HUES6 (cell line): ENCODE results near the gene ADCY1.

Experiments
- H3K27ac ChIP-seq: 2 replicates; pipeline ENCODE4 v1.7.0; 2013; ENCODE audit warnings: low read depth, mild to moderate bottlenecking, low read length, inconsistent platforms
- H3K27me3 ChIP-seq: 2 replicates; pipeline ENCODE4 v1.6.1; 2013; ENCODE audit warnings: low read length; ENCODE audit not compliant: control insufficient read depth, insufficient read depth
- H3K36me3 ChIP-seq: 2 replicates; pipeline ENCODE4 v1.6.1; 2013; ENCODE audit warnings: low read length; ENCODE audit not compliant: control insufficient read depth, insufficient read depth
- H3K4me1 ChIP-seq: 2 replicates; pipeline ENCODE4 v1.6.1; 2013; ENCODE audit warnings: low read length; ENCODE audit not compliant: control insufficient read depth, insufficient read depth
- H3K4me3 ChIP-seq: 2 replicates; pipeline ENCODE4 v1.5.1; 2013; ENCODE audit warnings: low read depth, low read length
- H3K9ac ChIP-seq: one replicate; pipeline ENCODE4 v1.6.1; 2013; ENCODE audit warnings: mild to moderate bottlenecking, low read length
- H3K9me3 ChIP-seq: 2 replicates; pipeline ENCODE4 v1.6.1; 2013; ENCODE audit warnings: low read depth, low read length; ENCODE audit not compliant: control insufficient read depth, insufficient read depth

Gene ADCY1

DNA sequence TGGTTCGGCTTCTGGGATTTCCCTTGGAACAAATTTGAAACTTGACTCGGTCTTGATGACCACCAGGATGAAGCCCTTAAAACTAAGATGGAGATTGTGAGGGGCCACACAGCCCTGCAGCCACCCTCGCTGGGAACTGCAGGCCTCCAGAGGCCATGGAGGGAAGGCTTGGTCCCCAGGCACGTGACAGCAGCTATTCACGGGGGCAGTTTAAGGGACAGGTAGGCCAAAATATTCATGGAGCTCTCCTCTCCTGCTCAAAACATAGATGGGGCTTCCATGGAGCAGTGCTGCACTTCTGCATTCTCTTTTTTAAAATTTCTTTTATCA is 137.0 kb downstream of the ADCY1 start:
- Histone ChIP-seq H3K27me3 (no peaks in the 10 kb centered on the region), H3K27ac (no peak overlapping the region), H3K36me3 (peaks cover 6% of the 10 kb centered on the region; the same call in 1 of the 2 replicates), H3K4me3 (no peak overlapping the region), H3K4me1 (no peaks in the 10 kb centered on the region), H3K9me3 (no peaks in the 10 kb centered on the region), H3K9ac (no peak overlapping the region)

GRCh38 chr7:45712057-45712689 is 138.0 kb downstream of the ADCY1 start:
- H3K27ac ChIP-seq = no peak overlapping the region
- no peaks in the 10 kb centered on the region for H3K4me1 ChIP-seq
- no peak overlapping the region for H3K4me3 ChIP-seq
- peaks cover 6% of the 10 kb centered on the region; the same call in 1 of the 2 replicates for H3K36me3 ChIP-seq
- no peak overlapping the region for H3K9ac ChIP-seq
- H3K9me3 ChIP-seq = no peaks in the 10 kb centered on the region
- no peaks in the 10 kb centered on the region for H3K27me3 ChIP-seq

GRCh38 chr7:45712872-45713668 is 138.9 kb downstream of the ADCY1 start:
- H3K27me3 ChIP-seq = no peaks in the 10 kb centered on the region
- no peak overlapping the region for H3K9ac ChIP-seq
- no peaks in the 10 kb centered on the region for H3K9me3 ChIP-seq
- no peak overlapping the region for H3K27ac ChIP-seq
- peaks cover 6% of the 10 kb centered on the region; the same call in 1 of the 2 replicates for H3K36me3 ChIP-seq
- no peak overlapping the region for H3K4me3 ChIP-seq
- no peaks in the 10 kb centered on the region for H3K4me1 ChIP-seq

- H3K9me3 ChIP-seq = no peaks in the 10 kb centered on the region
- no peak overlapping the region for H3K27ac ChIP-seq
- peaks cover 6% of the 10 kb centered on the region; the same call in 1 of the 2 replicates for H3K36me3 ChIP-seq
- no peak overlapping the region for H3K4me3 ChIP-seq
- no peaks in the 10 kb centered on the region for H3K4me1 ChIP-seq
- no peaks in the 10 kb centered on the region for H3K27me3 ChIP-seq
- H3K9ac ChIP-seq = no peak overlapping the region
Observed at GRCh38 chr7:45713669-45714520, 139.7 kb downstream of the ADCY1 start.

DNA sequence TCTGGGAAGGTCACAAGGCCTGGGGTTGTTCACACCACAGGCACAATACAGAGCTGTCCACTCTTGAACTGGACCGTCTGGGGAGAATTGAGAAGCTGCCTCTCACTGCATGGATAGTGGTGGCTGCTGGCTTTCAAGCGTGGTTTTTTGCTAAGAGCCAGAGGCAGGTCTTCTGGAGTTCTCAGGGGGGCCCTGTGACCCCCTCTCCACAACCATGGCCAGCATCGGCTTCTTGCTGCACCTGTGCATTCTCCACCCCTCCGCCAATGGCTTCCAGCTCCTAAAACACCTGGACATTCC is 140.3 kb downstream of the ADCY1 start:
- Histone ChIP-seq H3K9me3 (no peaks in the 10 kb centered on the region), H3K36me3 (peaks cover 6% of the 10 kb centered on the region; the same call in 1 of the 2 replicates), H3K4me3 (no peak overlapping the region), H3K27ac (no peak overlapping the region), H3K27me3 (no peaks in the 10 kb centered on the region), H3K4me1 (no peaks in the 10 kb centered on the region), H3K9ac (no peak overlapping the region)

GRCh38 chr7:45715471-45716352 is 141.5 kb downstream of the ADCY1 start:
- H3K36me3 ChIP-seq = peaks cover 6% of the 10 kb centered on the region; the same call in 1 of the 2 replicates
- H3K9ac ChIP-seq = no peak overlapping the region
- no peak overlapping the region for H3K4me3 ChIP-seq
- H3K4me1 ChIP-seq = no peaks in the 10 kb centered on the region
- H3K9me3 ChIP-seq = no peaks in the 10 kb centered on the region
- H3K27me3 ChIP-seq = no peaks in the 10 kb centered on the region
- H3K27ac ChIP-seq = no peak overlapping the region

DNA sequence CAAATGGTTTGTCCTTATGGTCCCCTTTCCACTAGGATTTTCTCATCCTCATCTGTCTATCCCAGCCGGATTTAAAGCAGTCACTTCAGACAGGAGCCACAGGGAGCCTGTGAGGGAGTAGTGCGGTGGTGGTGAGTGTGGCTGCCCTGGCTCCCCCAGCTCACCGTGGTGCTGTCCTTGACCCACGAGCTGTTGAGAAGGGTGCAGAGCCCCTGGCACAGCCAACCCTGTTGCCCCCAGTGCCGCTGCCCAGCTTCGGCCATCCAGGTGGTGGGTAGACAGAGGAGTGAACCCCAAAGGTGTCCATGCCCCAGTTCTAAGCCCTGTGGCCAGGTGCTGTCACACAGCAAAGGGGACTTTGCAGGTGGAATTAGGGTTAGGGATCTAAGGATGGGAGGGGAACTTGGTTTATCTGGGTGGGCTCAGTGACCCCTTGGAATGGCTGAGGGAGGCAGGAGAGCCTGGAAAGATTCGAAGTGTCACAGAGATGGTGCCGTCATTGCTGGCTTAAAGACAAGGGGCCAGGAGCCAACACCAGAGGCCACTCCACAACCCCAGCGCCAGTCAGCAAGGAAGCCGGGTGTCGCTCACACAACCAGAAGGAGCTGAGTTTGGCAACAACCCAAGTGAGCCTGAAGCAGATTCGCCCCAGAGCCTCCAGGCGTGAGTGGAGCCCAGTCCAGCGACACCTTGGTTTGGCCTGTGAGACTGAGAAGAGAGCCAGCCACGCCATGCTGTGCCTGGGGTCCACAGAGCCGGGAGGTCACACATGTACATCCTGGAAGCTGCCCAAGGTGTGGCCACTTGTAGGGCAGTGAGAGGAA is 142.4 kb downstream of the ADCY1 start:
- Histone ChIP-seq H3K9ac (no peak overlapping the region), H3K36me3 (peaks cover 6% of the 10 kb centered on the region; the same call in 1 of the 2 replicates), H3K27me3 (no peaks in the 10 kb centered on the region), H3K4me3 (no peak overlapping the region), H3K4me1 (no peaks in the 10 kb centered on the region), H3K9me3 (no peaks in the 10 kb centered on the region), H3K27ac (no peak overlapping the region)

- no peak overlapping the region for H3K27ac ChIP-seq
- no peaks in the 10 kb centered on the region for H3K9me3 ChIP-seq
- peaks cover 6% of the 10 kb centered on the region; the same call in 1 of the 2 replicates for H3K36me3 ChIP-seq
- no peak overlapping the region for H3K9ac ChIP-seq
- H3K4me3 ChIP-seq = no peak overlapping the region
- no peaks in the 10 kb centered on the region for H3K4me1 ChIP-seq
- H3K27me3 ChIP-seq = no peaks in the 10 kb centered on the region
Observed at GRCh38 chr7:45717537-45718235, 143.5 kb downstream of the ADCY1 start.

- H3K27ac ChIP-seq = no peak overlapping the region
- no peak overlapping the region for H3K4me3 ChIP-seq
- H3K9me3 ChIP-seq = no peaks in the 10 kb centered on the region
- H3K27me3 ChIP-seq = no peaks in the 10 kb centered on the region
- H3K9ac ChIP-seq = no peak overlapping the region
- H3K36me3 ChIP-seq = peaks cover 8% of the 10 kb centered on the region
- no peaks in the 10 kb centered on the region for H3K4me1 ChIP-seq
Observed at GRCh38 chr7:45718464-45719330, 144.5 kb downstream of the ADCY1 start.
